ENCODE data around the gene DBP.
"Not testable (repeated sequence)": the region's sequence is repeated elsewhere in the genome, so short reads cannot be mapped to it uniquely, and the experiment has no call there.

Gene DBP

DNA sequence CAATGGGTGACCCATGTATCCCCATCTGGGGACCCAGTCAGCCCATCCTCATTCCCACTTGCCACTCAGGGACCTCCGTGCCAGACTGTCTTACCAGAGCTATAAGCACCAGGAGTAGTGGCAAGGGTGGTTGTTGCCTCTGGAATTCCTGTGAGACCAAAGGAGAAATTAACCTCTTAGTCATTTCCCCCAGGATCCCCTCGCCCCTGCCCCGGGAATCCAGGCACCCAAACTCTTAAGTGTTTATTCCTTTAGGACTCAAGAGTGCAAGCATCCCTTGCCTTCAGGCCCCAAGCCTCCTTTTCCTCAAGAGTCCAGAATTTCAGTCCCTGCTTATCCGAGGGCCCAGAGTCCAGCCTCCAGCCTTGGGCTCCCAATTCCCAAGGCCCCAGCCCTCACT, 26.5 kb upstream of the DBP start:
- no peak for DNase-seq (ENCODE audit: low read depth, low spot score)
- Histone ChIP-seq H3K36me3 (ENCODE audit: insufficient read depth, insufficient read length, low read length) (no peaks in the 10 kb centered on the region), H3K9me3 (ENCODE audit: insufficient read depth, low read length) (peaks cover 5% of the 10 kb centered on the region; the same call in 1 of the 2 replicates), H3K4me1 (ENCODE audit: insufficient read depth, insufficient read length) (peaks cover 2% of the 10 kb centered on the region), H3K9ac (ENCODE audit: insufficient read length, low read depth) (no peak overlapping the region), H3K4me3 (ENCODE audit: insufficient read length, low read depth) (no peak overlapping the region), H3K27me3 (ENCODE audit: insufficient read depth, insufficient read length) (no peaks in the 10 kb centered on the region)
- TF ChIP-seq ZNF274 (IDR thresholded peaks at IDR 0.05; ENCODE audit: low read depth, low read length) = no peak
- TF ChIP-seq YY1 (IDR thresholded peaks at IDR 0.05; ENCODE audit: insufficient read depth, insufficient read length) = no peak
- TF ChIP-seq SUZ12 (IDR thresholded peaks at IDR 0.05; ENCODE audit: extremely low read depth, insufficient read depth, insufficient read length) = no peak

DNA sequence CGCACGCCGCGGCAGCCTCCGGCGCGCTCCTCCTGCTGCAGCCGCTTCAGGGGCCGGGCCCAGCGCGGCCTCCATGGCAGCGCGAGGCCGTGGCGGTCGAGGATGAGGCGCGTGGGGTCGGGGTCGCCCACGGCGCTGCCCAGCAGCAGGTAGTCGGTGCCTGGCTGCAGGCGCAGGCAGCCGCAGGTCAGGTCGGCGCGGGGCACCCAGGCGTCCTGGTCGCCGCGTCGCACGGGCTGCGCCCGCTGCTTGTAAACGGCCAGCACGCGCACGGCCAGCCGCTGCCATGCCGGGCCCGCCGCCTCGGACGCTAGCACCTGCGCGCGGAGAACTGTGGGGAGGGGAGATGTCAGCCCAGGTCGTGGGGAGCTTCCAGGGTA, 24.5 kb upstream of the DBP start:
- Histone ChIP-seq H3K9ac (ENCODE audit: insufficient read length, low read depth) (no peak overlapping the region), H3K4me3 (ENCODE audit: insufficient read length, low read depth) (no peak overlapping the region), H3K9me3 (ENCODE audit: insufficient read depth, low read length) (peaks cover 5% of the 10 kb centered on the region; the same call in 1 of the 2 replicates), H3K36me3 (ENCODE audit: insufficient read depth, insufficient read length, low read length) (no peaks in the 10 kb centered on the region), H3K4me1 (ENCODE audit: insufficient read depth, insufficient read length) (peaks cover 3% of the 10 kb centered on the region), H3K27me3 (ENCODE audit: insufficient read depth, insufficient read length) (no peaks in the 10 kb centered on the region)
- TF ChIP-seq SUZ12 (IDR thresholded peaks at IDR 0.05; ENCODE audit: extremely low read depth, insufficient read depth, insufficient read length) (no peak), ZNF274 (IDR thresholded peaks at IDR 0.05; ENCODE audit: low read depth, low read length) (no peak), YY1 (IDR thresholded peaks at IDR 0.05; ENCODE audit: insufficient read depth, insufficient read length) (no peak)
- no peak for DNase-seq (ENCODE audit: low read depth, low spot score)

DNA sequence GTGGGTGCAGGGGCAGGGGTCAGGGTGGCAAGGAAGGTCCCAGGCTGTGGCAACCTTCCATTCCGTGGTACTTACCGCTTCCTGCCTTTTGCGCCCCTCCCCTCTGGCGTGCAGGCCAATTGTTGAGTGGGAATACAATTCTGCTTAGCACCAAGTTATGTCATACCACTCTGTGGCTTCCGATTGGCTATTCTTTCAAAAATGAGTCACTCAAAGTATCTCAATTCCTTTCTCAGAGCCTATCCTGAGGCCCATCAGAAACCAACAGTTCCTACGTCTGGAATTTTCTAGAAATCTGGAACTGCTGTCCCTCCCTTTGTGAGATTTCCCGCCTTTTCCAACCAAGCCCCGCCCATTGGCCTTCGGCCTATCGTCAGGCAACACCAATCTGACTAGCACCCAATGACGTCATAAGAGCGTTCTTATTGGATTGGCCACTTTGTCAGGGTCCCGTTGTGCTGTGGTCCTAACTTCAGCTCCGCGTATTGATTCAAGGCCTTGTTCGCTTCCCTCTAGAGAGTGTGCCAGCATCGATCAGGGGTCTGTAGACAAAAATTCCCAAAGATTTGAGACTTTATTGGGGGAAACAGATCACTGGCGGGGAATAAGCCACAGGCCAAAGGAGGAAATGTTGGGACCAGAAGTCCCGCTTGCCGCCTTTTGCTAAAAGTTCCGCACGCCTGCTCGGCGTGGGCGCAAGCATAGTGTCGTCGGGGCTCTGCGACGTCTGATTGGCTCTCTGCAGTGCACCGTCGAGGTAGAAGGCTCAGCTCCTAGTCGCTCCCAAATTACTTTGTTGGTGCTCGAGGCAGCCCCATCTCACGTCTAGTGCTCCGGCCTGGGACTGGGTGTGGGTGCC, 23.9 kb upstream of the DBP start:
- Histone ChIP-seq H3K9ac (ENCODE audit: insufficient read length, low read depth) (no peak overlapping the region), H3K4me1 (ENCODE audit: insufficient read depth, insufficient read length) (peaks cover 5% of the 10 kb centered on the region), H3K4me3 (ENCODE audit: insufficient read length, low read depth) (no peak overlapping the region), H3K36me3 (ENCODE audit: insufficient read depth, insufficient read length, low read length) (no peaks in the 10 kb centered on the region), H3K27me3 (ENCODE audit: insufficient read depth, insufficient read length) (no peaks in the 10 kb centered on the region), H3K9me3 (ENCODE audit: insufficient read depth, low read length) (peaks cover 5% of the 10 kb centered on the region; the same call in 1 of the 2 replicates)
- no peak for DNase-seq (ENCODE audit: low read depth, low spot score)
- TF ChIP-seq ZNF274 (IDR thresholded peaks at IDR 0.05; ENCODE audit: low read depth, low read length) = no peak
- TF ChIP-seq YY1 (IDR thresholded peaks at IDR 0.05; ENCODE audit: insufficient read depth, insufficient read length) = no peak

DNA sequence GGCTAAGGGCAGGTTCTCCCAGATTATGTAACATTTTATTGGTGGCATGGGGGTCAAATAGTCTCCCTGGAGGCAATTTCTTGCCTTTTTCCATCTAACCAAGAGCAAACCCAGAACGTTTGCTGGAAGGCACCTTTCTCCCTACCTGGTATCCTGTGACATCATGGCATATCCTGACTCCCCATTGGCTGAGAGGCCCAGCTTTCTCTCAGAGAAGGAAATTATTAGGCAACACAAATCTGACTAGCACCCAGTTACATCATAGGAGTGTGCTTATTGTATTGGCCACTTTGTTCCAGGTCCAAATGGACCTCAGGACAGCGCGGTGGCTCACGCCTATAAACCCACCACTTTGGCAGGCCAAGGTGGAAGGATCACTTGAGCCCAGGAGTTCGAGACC, 22.6 kb upstream of the DBP start:
- no peak for DNase-seq (ENCODE audit: low read depth, low spot score)
- no peak overlapping the region for H3K9ac ChIP-seq (ENCODE audit: insufficient read length, low read depth)
- H3K4me1 ChIP-seq (ENCODE audit: insufficient read depth, insufficient read length) = peaks cover 5% of the 10 kb centered on the region
- no peak overlapping the region for H3K4me3 ChIP-seq (ENCODE audit: insufficient read length, low read depth)
- peaks cover 5% of the 10 kb centered on the region; the same call in 1 of the 2 replicates for H3K9me3 ChIP-seq (ENCODE audit: insufficient read depth, low read length)
- TF ChIP-seq YY1 (IDR thresholded peaks at IDR 0.05; ENCODE audit: insufficient read depth, insufficient read length) (no peak), SUZ12 (IDR thresholded peaks at IDR 0.05; ENCODE audit: extremely low read depth, insufficient read depth, insufficient read length) (no peak), ZNF274 (IDR thresholded peaks at IDR 0.05; ENCODE audit: low read depth, low read length) (no peak)
- H3K27me3 ChIP-seq (ENCODE audit: insufficient read depth, insufficient read length) = no peaks in the 10 kb centered on the region
- H3K36me3 ChIP-seq (ENCODE audit: insufficient read depth, insufficient read length, low read length) = no peaks in the 10 kb centered on the region

DNA sequence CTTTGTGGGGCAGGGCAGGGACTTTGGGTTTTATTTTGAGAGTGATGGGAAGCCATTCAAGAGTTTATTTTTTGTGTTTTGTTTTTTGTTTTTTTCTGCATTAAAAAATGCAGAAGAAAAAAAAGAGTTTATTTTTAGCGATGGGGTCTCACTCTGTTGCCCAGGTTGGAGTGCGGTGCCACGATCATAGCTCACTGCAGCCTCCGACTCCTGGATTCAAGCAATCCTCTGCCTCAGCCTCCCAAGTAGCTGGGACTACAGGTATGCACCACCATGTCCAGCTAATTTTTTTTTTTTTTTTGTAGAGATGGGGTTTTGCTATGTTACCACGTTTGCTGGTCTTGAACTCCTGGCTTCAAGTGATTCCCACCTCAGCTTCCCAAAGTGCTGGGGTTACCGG, 21.3 kb upstream of the DBP start:
- peaks cover 5% of the 10 kb centered on the region; the same call in 1 of the 2 replicates for H3K9me3 ChIP-seq (ENCODE audit: insufficient read depth, low read length)
- no peak overlapping the region for H3K4me3 ChIP-seq (ENCODE audit: insufficient read length, low read depth)
- peaks cover 3% of the 10 kb centered on the region for H3K4me1 ChIP-seq (ENCODE audit: insufficient read depth, insufficient read length)
- H3K27me3 ChIP-seq (ENCODE audit: insufficient read depth, insufficient read length) = no peaks in the 10 kb centered on the region
- no peak for DNase-seq (ENCODE audit: low read depth, low spot score)
- no peaks in the 10 kb centered on the region for H3K36me3 ChIP-seq (ENCODE audit: insufficient read depth, insufficient read length, low read length)
- no peak for TF ChIP-seq SUZ12 (IDR thresholded peaks at IDR 0.05; ENCODE audit: extremely low read depth, insufficient read depth, insufficient read length)
- TF ChIP-seq ZNF274 (IDR thresholded peaks at IDR 0.05; ENCODE audit: low read depth, low read length) = no peak
- no peak for TF ChIP-seq YY1 (IDR thresholded peaks at IDR 0.05; ENCODE audit: insufficient read depth, insufficient read length)
- no peak overlapping the region for H3K9ac ChIP-seq (ENCODE audit: insufficient read length, low read depth)

DNA sequence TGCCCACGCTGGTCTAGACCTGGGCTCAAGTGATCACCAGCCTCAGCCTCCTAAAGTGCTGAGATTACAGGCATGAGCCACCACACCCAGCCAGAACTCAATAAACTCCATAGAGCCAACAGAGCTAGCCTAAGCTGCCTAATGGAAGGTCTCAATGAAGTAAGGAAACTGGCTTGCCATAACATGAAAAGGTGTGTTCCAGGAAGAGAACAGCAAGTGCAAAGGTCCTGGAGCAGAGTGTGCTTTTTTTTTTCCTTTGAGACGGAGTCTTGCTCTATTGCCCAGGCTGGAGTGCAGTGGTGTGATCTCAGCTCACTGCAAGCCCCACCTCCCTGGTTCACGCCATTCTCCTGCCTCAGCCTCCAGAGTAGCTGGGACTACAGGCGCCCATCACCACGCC, 20.6 kb upstream of the DBP start:
- not testable (repeated sequence) for H3K4me1 ChIP-seq (ENCODE audit: insufficient read depth, insufficient read length); H3K9ac ChIP-seq (ENCODE audit: insufficient read length, low read depth); DNase-seq (ENCODE audit: low read depth, low spot score); H3K9me3 ChIP-seq (ENCODE audit: insufficient read depth, low read length); H3K36me3 ChIP-seq (ENCODE audit: insufficient read depth, insufficient read length, low read length); H3K4me3 ChIP-seq (ENCODE audit: insufficient read length, low read depth); H3K27me3 ChIP-seq (ENCODE audit: insufficient read depth, insufficient read length)

DNA sequence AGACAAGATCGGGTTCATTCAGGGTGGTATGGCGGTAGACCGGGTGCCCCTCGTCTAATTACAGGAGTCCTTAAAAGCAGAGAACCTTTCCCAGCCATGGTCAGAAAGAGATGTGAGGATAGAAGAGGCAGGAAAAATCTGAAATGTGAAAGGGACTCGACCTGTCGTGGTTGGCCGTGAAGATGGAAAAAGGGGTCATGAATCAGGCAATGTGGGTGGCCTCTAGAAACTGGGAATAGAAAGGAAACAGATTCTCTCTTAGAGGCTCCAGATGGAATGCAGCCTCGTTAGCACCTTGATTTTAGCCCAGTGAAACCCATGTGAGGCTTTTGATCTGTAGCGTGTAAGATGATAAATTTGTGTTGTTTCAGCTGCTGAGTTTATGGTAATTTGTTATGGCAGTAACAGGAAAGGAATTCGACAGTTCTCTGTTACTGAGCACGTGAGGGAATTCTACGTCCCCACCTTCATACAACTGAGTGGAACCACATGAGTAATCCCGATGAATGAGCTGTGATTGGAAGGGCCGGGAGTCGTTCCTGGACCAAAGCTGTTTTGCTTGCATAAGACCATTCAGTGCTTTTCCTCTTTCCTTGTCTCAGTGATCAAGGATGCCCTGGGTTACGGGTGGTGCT, 19.8 kb upstream of the DBP start:
- H3K9me3 ChIP-seq (ENCODE audit: insufficient read depth, low read length) = peaks cover 5% of the 10 kb centered on the region; the same call in 1 of the 2 replicates

More for the DNA sequence above, 19.8 kb upstream of the DBP start:
- Histone ChIP-seq H3K4me3 (ENCODE audit: insufficient read length, low read depth) (no peak overlapping the region), H3K9ac (ENCODE audit: insufficient read length, low read depth) (no peak overlapping the region), H3K36me3 (ENCODE audit: insufficient read depth, insufficient read length, low read length) (no peaks in the 10 kb centered on the region), H3K4me1 (ENCODE audit: insufficient read depth, insufficient read length) (peaks cover 5% of the 10 kb centered on the region), H3K27me3 (ENCODE audit: insufficient read depth, insufficient read length) (no peaks in the 10 kb centered on the region)
- TF ChIP-seq YY1 (IDR thresholded peaks at IDR 0.05; ENCODE audit: insufficient read depth, insufficient read length) (no peak), SUZ12 (IDR thresholded peaks at IDR 0.05; ENCODE audit: extremely low read depth, insufficient read depth, insufficient read length) (no peak), ZNF274 (IDR thresholded peaks at IDR 0.05; ENCODE audit: low read depth, low read length) (no peak)
- no peak for DNase-seq (ENCODE audit: low read depth, low spot score)

Measured in NT2/D1 (cell line).